ENCODE results near the gene PDE11A.
A peak's percentile ranks its signal among the peaks of the same experiment; 100 is the strongest.

The PDE11A gene

DNA sequence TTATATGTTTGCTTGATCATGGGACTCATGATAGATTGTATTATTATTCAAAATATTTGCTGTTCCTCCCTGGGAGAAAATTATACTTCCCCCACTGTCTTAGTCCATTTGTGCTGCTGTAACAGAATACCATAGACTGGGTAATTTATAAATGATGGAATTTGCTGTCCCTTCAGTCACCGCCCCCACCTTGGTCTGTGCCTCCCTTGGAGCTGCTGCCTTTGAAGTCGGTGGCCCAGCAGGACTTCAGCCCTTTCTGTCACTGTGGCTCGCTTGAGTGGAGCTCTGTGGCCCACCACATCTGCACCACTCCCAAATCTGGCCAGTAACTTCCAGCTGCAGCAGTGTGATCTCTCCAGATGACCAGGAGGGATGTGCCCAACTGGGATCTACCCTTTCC is 479.2 kb downstream of the PDE11A start:
- DNase-seq (ENCODE audit: low read depth in 1 of 2, low spot score in 1 of 2), result no peak
- in situ Hi-C loops (cut with HindIII; ENCODE audit: low pct_unique_long_range_greater_than_20kb, low sequenced_read_pairs), result no loop called here
- TF ChIP-seq JUND (IDR thresholded peaks at IDR 0.05; ENCODE audit: low read depth), result no peak

DNA sequence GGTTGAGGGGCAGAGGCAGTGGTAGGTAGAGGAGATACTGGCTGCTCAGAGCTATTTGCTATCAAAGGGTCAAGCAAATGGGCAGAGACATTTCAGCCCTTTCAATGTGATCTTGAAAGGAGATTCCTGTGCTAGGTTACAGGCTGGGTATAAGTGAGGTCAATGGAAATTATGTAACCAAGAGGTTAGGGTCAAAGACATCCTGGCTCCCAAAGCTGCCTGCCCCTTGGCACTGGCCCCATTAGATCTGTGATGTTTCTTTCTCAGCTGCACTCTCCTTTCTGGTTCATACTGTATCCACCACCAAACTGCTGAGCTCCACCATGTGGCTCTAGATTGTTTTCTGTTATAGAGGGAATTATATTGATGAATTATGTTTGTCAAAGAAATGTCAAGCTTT is 479.6 kb downstream of the PDE11A start:
- in situ Hi-C loops (cut with HindIII; ENCODE audit: low pct_unique_long_range_greater_than_20kb, low sequenced_read_pairs), result no loop called here
- no peak for DNase-seq (ENCODE audit: low read depth in 1 of 2, low spot score in 1 of 2)
- no peak for TF ChIP-seq JUND (IDR thresholded peaks at IDR 0.05; ENCODE audit: low read depth)

DNA sequence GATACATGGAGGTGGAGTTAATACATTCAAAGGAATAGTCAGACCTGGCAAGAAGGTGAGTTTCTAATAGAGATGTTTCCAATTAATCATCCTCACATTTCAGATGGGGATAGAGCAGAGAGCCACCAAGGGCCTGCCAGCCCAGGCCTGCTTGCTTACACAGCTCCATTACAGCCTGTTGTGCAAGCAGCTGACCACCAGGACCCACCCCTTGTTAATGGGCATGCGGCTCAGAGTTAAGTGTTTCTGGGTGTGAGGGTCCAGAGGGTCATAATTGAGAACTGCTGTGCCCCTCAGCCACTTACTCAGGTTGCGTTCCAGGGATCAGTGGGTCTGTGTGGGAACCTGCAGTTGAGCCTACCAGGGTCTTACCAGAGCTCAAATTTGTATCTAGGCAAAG is 480.2 kb downstream of the PDE11A start:
- in situ Hi-C loops (cut with HindIII; ENCODE audit: low pct_unique_long_range_greater_than_20kb, low sequenced_read_pairs), result no loop called here
- TF ChIP-seq JUND (IDR thresholded peaks at IDR 0.05; ENCODE audit: low read depth), result no peak
- no peak for DNase-seq (ENCODE audit: low read depth in 1 of 2, low spot score in 1 of 2)

DNA sequence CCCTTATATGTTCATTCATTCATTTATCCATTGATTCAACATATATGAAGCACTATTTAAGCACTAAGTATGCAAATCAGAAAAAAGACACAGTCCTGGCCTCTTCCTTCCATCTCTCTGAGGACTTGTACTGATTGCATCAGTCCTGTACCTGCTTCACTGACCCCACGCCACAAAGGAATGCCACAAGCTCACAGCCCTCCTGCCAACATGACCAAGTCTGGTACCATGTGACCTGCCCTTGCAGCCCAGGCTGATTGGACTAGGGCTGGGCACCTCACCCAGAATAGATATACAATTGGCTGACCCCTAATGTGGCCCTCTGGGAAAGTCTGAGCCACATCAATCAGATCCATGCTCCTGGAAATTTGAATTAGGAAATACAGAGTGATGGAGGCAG is 483.4 kb downstream of the PDE11A start:
- TF ChIP-seq JUND (IDR thresholded peaks at IDR 0.05; ENCODE audit: low read depth), result no peak
- in situ Hi-C loops (cut with HindIII; ENCODE audit: low pct_unique_long_range_greater_than_20kb, low sequenced_read_pairs), result no loop called here
- no peak for DNase-seq (ENCODE audit: low read depth in 1 of 2, low spot score in 1 of 2)

DNA sequence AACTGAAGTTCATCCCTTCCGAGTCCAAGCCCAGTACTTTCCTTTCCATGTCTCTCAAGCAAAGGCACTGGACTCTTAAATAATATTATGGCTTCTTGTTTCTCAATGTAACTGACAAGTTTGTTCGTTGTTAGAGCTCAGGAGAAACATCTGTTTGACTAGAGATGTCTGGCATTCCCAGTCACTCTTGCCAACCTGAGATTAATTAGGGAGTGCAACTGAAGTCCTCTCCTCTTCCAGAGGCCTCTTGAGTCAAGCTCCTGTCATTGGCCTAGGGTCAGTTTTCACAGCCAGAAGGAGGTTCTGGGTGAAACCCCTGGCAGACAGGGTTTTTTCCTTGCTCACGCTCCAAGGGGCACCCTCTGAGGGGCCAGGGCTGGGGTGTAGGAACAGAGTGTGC is 483.9 kb downstream of the PDE11A start:
- TF ChIP-seq JUND (IDR thresholded peaks at IDR 0.05; ENCODE audit: low read depth), result no peak
- DNase-seq (ENCODE audit: low read depth in 1 of 2, low spot score in 1 of 2), result no peak
- in situ Hi-C loops (cut with HindIII; ENCODE audit: low pct_unique_long_range_greater_than_20kb, low sequenced_read_pairs), result no loop called here

DNA sequence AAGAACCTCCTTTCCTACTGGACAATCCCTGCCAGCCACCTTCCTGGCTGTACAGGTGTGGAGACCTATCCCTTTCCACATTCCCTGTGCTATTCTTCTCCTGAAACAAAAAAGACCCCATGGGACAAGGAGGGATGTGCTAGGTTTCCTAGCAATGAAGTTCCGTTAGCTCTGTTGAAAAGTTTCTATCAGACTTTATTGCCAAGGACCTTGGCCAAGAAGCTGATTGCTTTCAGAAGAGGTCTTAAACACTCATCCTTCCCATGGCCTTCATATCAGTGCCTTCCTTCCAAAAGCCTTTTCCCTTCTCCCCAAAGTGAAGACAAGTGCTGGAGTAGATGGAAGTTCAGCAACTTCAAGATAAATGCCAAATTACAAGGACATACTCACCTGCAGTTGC is 485.2 kb downstream of the PDE11A start:
- TF ChIP-seq JUND (IDR thresholded peaks at IDR 0.05; ENCODE audit: low read depth), result no peak
- in situ Hi-C loops (cut with HindIII; ENCODE audit: low pct_unique_long_range_greater_than_20kb, low sequenced_read_pairs), result no loop called here
- DNase-seq (ENCODE audit: low read depth in 1 of 2, low spot score in 1 of 2), result no peak

DNA sequence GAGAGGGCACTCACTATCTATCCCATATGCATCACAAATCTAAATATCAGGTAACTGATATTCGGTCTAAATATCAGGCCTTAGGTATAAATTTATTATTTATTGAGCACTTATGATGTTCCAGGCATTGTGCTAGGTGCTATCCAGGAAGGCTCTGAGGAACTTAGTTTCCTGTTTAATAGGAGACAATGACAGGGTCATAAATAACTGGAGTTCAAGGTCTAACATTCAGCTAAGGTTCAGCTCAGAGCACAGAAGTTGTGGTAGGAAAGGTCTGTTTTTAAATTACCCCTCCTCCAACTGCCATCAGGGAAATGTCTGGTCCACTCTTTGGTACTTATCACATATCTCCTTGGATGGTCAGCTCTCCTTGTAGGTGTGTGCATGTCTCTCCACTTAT is 486.4 kb downstream of the PDE11A start:
- TF ChIP-seq JUND (IDR thresholded peaks at IDR 0.05; ENCODE audit: low read depth), result no peak
- no peak for DNase-seq (ENCODE audit: low read depth in 1 of 2, low spot score in 1 of 2)
- in situ Hi-C loops (cut with HindIII; ENCODE audit: low pct_unique_long_range_greater_than_20kb, low sequenced_read_pairs), result no loop called here

DNA sequence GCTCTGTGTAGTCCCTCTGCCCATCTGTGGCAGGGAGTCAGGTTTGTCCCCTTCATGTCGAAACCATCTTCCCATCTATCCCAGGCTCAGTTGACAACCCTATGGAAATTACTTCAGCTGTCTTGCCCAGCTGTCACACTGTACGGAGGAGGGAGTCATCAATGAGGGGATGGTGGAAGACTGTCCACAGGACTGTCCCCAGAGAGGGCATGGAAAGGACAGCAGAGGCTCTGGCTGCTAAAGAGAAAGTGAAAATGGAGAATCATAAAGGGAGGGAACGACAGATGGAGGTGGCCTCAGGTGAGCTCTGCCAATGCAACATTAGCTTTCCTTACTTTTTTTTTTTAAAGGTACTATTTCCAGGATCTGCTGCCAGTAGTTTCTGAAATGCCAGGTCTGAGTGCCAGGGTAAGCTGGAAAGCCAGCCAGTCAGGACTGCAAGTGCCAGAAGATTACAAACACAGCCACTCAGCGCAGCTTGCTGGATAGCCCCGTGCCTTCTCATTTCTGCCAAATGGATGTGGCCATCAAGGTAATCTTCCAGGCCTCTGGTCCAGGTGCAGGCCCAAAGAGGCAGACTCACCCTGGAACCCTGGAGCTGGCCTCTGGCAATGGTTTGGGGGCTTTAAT is 487.2 kb downstream of the PDE11A start:
- in situ Hi-C loops (cut with HindIII; ENCODE audit: low pct_unique_long_range_greater_than_20kb, low sequenced_read_pairs), result no loop called here
- TF ChIP-seq JUND (IDR thresholded peaks at IDR 0.05; ENCODE audit: low read depth), result no peak
- DNase-seq (ENCODE audit: low read depth in 1 of 2, low spot score in 1 of 2), result no peak

DNA sequence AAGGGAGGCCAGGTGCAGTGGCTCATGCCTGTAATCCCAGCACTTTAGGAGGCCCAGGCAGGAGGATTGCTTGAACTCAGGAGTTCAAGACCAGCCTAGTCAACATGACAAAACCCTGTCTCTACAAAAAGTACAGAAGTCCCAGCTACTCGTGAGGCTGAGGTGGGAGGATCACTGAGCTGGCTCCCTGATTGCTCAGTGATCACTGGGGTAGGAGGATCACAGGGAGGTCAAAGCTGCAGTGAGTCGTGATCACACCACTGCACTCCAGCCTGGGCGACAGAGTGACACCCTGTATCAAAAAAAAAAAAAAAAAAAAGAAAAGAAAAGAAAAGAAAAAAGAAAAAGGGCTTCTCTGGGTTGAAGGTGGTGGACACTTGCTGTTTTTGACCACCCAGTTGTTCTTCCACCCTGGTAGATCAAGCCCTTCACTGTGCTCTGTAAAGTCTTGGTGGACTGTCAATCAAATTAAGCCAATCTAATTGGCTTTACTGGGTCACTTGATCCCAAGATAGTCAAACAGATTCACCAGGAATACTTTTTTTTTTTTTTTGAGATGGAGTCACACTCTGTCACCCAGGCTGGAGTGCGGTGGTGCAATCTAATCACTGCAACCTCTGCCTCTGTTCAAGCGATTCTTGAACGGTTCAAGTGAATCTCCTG is 488.4 kb downstream of the PDE11A start:
- DNase-seq (ENCODE audit: low read depth in 1 of 2, low spot score in 1 of 2), result no peak
- TF ChIP-seq JUND (IDR thresholded peaks at IDR 0.05; ENCODE audit: low read depth), result no peak
- in situ Hi-C loops (cut with HindIII; ENCODE audit: low pct_unique_long_range_greater_than_20kb, low sequenced_read_pairs), result no loop called here

DNA sequence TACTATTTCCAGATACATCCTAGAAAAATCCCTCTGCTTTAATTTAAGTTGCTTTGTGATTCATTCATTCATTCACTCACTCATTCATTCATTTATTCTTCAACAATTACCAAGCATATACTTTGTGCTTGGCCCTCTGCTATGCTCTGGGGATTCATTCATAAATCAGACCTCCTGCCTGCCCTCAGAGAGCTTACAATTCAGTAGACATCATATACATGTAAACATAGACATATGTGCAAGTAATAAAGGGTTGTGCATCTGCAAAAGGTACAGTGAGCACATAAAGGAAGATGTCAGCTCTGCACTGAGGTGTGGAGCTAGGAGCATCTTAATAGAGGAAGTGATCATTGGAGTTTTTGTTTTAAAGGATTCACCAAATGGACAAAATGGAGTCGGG is 490.6 kb downstream of the PDE11A start:
- no peak for TF ChIP-seq JUND (IDR thresholded peaks at IDR 0.05; ENCODE audit: low read depth)
- in situ Hi-C loops (cut with HindIII; ENCODE audit: low pct_unique_long_range_greater_than_20kb, low sequenced_read_pairs), result no loop called here
- DNase-seq (ENCODE audit: low read depth in 1 of 2, low spot score in 1 of 2), result no peak

DNA sequence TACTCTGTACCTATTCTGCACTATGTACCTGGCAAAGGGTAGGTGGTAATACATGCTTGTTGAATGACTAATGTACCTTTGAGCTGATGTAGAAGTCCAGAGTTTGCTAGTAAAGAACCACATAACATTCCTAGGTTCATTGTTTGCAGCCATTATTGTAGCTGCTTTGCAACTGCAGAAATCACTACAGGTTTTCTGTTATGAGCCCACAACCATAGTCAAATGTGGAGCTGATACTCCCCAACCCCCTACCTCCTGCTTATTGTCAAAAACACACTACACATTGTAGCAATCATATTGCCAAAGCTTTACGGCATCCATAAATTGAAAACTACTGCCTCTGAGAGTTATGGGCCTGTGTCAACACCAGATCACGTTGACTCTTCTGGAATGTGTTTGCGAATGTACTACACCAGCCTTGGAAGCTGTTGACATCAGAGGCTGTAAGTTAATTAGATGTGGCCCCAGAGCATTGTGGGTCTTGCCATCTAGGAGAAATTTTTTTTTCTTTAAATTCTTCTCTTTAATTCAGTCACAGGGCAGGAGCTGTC is 493.0 kb downstream of the PDE11A start:
- in situ Hi-C loops (cut with HindIII; ENCODE audit: low pct_unique_long_range_greater_than_20kb, low sequenced_read_pairs), result no loop called here

DNA sequence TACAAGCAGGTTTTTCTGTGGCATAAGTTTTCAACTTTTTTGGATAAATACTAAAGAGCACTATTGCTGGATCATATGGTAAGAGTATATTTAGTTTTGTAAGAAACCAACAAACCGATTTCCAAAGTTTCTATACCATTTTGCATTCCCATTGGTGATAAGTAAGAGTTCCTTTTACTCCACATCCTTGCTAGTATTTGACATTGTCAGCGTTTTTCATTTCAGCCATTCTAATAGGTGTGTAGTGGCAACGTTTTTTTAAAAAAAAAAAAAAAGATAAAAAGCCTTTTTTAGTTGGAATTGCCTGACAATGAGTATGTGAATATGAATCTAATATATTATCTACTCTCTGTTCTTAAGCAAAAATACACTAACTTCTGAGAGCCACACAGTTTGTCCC is 494.1 kb downstream of the PDE11A start:
- TF ChIP-seq JUND (IDR thresholded peaks at IDR 0.05; ENCODE audit: low read depth), result no peak
- in situ Hi-C loops (cut with HindIII; ENCODE audit: low pct_unique_long_range_greater_than_20kb, low sequenced_read_pairs), result no loop called here
- DNase-seq (ENCODE audit: low read depth in 1 of 2, low spot score in 1 of 2), result no peak

More for the DNA sequence above, 493.0 kb downstream of the PDE11A start:
- peak in 1 of 2 experiments; percentile 6 for DNase-seq (ENCODE audit: low read depth in 1 of 2, low spot score in 1 of 2)
- TF ChIP-seq JUND (IDR thresholded peaks at IDR 0.05; ENCODE audit: low read depth), result no peak

DNA sequence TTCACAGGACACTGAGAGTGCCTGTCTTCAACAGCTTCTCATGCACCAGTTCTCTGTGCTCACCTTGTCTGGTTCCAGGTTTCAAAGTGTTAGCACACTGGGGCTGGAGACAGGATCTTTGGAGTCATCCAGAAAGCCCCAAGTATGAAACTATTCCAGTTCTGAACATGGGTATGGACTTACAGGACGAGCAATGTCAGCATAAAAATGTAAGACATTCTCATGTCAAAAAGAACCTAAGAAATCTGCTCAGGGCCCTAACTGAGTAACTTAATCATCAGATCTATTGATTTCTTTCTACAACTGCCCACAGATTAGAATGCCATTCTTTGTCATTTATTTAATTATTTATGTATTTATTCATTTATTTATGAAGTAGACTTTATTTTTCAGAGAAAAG is 495.5 kb downstream of the PDE11A start:
- in situ Hi-C loops (cut with HindIII; ENCODE audit: low pct_unique_long_range_greater_than_20kb, low sequenced_read_pairs), result no loop called here
- DNase-seq (ENCODE audit: low read depth in 1 of 2, low spot score in 1 of 2), result no peak

More for the DNA sequence above, 495.5 kb downstream of the PDE11A start:
- TF ChIP-seq JUND (IDR thresholded peaks at IDR 0.05; ENCODE audit: low read depth), result no peak

All from T47D (cell line).